NCI-H526 treated with DMSO at 0.1 percent for 48 hours (cell line): Measurements from ENCODE around the gene TGFBRAP1.
"Not testable (repeated sequence)": the region's sequence is repeated elsewhere in the genome, so short reads cannot be mapped to it uniquely, and the experiment has no call there.

Experiments used
- DNase-seq: peaks from one replicate; lab custom pipeline; 2025; lab: John Stamatoyannopoulos, UW

The TGFBRAP1 gene

GRCh38 chr2:105271393-105272045, 58.0 kb downstream of the TGFBRAP1 start:
- DNase-seq, result no peak

DNA sequence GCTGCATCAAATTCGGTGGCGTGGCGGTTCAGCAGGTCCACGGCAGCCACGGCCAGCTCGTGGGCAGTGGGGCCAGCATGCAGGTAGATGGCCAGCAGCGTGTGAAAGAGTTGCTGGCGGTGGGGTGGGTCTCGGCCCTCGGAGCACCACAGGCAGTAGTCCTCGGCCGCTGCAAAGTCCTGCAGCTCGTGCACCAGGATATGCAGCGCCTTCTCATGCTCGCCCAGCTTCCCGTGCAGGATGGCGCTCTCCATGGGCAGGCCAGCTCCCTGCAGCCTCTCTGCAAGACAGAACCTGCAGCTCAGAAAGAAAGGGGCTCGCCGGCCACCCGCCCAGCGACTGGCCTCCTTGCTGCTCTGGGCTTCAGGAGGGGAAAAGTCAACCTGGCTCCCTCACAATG, 60.1 kb downstream of the TGFBRAP1 start:
- DNase-seq, result no peak

DNA sequence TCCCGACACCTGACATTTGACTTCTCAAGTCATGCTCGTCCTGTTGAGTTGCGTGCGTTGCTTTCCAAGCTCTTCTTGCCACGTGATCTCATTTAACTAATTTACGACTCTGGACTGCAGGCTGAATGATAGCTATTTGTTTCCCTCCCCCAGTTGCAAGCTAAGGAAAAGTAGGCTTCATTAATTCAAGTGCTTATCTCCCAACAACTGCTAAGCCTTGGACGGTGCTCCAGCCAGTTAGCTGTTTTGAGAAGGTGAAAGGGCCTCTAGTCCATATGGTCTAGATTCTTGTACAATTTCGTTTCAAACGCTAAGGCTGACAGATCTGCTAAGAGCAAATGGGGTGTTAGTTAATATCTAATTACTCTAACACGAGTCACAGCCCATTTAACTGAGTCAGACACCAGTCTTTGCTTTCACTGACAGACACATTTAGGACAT, 66.9 kb downstream of the TGFBRAP1 start:
- DNase-seq, result peak; percentile 13

DNA sequence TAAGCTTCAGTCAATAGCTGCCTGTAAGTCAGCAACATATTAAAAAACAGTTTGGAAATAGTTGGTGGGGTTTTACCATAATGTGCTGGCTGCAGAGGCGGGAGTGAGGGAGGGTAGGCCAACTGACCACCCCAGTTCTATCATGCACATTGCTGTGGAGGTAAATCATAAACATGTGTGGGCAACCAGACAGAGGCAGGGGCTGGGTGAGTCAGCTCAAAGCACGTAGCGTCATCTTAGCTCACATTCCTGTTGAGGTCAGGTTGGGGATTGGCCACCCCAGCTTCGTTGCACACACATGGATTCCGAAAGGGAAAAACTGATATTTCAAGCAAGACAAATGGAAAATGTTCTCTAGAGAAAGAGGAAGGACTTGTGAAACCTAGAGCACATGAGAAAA, 68.5 kb downstream of the TGFBRAP1 start:
- no peak for DNase-seq

DNA sequence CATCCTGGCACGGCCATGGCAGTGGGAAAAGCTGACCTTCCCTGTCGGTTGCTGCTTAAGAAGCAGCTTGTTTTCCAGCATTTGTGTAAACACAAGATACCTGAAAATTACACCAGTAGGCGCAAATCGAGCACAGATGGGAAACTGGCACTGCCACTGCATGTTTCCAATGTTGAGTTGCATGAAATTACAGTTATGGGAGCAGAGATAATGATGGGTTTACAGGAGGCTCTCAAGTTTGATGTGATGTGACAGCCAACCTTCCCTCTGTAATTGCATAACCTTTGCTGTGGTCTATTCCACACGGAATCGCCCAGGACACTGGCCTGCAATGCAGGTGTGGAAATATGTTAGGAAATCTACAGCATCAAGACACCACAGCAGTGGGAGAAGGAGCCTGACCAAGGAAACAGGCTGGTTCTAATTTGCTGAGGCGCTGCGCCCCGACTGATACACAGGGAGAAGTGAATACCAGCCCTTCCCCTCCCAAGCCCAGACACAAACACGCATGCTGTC, 70.6 kb downstream of the TGFBRAP1 start:
- no peak for DNase-seq

- no peak for DNase-seq
Observed at GRCh38 chr2:105257981-105258380, 71.6 kb downstream of the TGFBRAP1 start.

DNA sequence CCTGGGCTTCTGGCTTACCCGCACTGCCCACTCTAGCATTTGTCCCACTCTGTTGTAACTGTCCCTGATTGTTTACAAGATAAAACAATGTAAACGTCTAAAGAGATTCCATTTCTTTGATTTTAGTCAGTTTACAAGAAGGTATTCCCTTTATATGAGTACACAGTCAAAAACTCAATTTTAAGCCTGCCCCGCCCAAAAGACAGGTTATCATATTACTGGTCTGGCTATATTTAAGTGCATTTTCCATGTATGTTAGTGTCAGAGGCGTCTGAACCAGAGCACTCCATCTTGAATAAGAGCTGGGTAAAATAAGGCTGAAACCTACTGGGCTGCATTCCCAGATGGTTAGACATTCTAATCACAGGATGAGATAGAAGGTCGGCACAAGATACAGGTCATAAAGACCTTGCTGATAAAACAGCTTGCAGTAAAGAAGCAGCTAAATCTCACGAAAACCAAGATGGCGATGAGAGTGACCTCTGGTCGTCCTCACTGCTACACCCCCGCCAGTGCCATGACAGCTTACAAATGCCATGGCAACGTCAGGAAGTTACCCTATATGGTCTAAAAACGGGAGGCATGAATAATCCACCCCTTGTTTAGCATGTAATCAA, 73.0 kb downstream of the TGFBRAP1 start:
- no peak for DNase-seq

DNA sequence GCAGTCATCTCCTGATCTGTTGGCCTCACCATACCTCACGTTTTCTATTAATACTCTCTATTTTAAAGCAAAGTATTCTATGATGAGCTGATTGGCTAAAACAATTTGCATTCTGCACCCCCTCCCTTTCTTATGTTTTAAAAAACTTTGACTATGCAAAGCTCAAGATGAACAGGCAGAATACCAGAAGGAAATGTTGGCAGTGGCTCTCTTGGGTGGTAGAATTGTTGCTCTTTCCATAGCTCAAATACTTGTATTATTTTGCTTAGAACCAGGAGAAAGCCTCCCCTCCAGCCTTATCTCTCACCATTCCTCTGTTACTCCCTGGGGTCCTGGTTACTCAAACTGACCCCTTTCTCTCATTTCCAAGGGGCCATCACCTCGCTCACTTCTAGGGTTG, 73.6 kb downstream of the TGFBRAP1 start:
- DNase-seq, result no peak

DNA sequence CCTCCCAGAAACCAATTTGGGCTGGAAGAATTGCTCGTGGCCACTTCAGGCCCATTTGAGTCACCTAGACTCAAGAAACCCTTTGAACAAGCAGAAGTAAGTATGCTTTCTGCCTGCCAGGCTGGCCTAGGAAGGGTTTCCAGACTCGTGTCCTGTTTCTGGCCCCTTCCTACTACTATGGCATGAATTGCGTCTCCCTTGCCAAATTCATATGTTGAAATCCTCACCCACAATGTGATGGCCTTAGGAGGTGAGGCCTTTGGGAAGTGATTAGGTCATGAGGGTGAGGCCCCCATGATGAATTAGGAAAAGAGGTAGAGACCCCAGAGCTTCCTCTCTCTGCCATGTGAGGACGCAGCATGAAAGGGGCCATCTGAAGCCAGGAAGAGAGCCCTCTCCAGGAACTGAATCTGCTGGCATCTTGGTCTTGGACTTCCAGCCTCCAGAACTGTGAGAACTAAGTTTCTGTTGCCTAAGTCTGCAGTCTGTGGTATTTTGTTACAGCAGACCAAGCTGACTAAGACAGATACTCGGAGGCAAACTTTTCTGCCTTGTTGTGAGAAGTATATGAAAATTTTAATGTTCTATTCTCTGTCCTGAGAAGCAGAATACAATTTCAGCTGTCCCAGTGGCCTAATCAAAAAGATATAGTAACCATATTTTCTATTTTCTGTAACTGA, 74.9 kb downstream of the TGFBRAP1 start:
- no peak for DNase-seq

DNA sequence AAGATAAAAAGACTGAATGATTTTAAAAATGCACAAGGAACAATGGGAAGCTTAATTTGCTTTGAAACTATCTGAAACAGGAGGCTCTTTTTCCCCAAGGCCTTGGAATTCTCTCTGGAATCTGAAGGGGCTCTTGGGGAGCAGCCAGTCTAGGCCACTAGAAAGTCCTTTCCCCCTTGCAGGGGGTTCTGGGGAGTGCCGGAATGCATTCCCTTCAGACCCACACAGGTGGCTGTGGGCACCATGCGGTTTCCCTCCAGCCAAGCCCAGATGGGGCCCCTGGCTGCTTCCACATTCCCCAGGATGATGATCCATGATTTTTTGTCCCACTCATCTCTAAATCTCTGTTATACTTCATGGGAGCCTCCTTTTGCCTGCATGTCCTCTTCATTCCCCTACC, 77.3 kb downstream of the TGFBRAP1 start:
- DNase-seq, result no peak

DNA sequence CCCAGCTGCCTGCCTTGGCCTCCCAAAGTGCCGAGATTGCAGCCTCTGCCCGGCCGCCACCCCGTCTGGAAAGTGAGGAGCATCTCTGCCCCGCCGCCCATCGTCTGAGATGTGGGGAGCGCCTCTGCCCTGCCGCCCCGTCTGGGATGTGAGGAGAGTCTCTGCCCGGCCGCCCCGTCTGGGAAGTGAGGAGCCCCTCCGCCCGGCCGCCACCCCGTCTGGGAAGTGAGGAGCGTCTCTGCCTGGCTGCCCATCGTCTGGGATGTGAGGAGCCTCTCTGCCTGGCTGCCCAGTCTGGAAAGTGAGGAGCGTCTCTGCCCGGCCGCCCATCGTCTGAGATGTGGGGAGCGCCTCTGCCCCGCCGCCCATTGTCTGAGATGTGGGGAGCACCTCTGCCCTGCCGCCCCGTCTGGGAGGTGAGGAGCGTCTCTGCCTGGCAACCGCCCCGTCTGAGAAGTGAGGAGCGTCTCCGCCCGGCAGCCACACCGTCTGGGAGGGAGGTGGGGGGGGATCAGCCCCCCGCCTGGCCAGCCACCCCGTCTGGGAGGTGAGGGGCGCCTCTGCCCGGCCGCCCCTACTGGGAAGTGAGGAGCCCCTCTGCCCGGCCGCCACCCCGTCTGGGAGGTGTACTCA, 78.4 kb downstream of the TGFBRAP1 start:
- DNase-seq, result not testable (repeated sequence)

- no peak for DNase-seq
Observed at GRCh38 chr2:105249891-105250290, 79.6 kb downstream of the TGFBRAP1 start.

DNA sequence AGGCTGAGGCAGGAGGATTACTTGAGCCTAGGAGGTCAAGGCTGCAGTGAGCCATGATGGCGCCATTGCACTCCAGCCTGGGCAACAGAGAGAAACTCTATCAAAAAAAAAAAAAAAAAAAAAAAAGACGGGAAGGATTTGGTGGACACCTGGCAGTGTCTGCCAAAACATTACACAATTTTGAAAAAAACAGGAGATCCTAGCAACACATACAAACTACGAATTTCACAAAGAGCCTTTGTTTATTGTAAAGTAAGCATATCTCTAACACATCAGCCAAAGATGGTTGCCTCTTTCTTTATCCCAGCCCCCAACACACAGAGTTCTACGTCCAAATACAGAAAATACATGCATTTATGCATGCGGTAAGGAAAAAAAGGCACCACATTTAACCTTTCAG, 80.4 kb downstream of the TGFBRAP1 start:
- no peak for DNase-seq

- no peak for DNase-seq
Observed at GRCh38 chr2:105248316-105249070, 81.0 kb downstream of the TGFBRAP1 start.

GRCh38 chr2:105244451-105244850, 85.1 kb downstream of the TGFBRAP1 start:
- no peak for DNase-seq

GRCh38 chr2:105243961-105244360, 85.6 kb downstream of the TGFBRAP1 start:
- DNase-seq, result no peak

DNA sequence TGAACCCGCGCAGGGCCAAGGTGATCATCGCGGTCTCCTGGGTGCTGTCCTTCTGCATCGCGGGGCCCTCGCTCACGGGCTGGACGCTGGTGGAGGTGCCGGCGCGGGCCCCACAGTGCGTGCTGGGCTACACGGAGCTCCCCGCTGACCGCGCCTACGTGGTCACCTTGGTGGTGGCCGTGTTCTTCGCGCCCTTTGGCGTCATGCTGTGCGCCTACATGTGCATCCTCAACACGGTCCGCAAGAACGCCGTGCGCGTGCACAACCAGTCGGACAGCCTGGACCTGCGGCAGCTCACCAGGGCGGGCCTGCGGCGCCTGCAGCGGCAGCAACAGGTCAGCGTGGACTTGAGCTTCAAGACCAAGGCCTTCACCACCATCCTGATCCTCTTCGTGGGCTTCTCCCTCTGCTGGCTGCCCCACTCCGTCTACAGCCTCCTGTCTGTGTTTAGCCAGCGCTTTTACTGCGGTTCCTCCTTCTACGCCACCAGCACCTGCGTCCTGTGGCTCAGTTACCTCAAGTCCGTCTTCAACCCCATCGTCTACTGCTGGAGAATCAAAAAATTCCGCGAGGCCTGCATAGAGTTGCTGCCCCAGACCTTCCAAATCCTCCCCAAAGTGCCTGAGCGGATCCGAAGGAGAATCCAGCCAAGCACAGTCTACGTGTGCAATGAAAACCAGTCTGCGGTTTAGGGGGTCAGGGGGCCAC, 87.1 kb downstream of the TGFBRAP1 start:
- no peak for DNase-seq

DNA sequence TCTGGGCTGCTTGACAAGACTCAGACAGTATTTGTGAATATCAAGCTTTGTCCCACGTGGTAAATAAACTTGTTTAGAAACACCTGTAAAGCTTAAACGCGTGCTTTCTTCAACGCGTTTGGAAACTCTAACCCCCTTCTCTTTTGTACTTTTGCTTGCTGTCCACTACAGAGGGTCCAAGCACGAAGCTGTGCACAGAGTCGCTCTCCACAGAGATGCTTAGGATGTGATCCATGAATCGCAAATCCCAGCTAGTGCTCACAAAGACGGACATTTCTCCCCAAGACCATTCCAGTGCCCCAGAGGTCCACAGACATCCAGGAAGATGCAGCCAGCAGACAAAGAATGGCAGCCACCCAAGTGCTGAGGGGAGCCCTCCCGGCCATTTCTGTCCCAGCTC, 88.1 kb downstream of the TGFBRAP1 start, which contains the start of gene GPR45:
Gene GPR45, plus strand, starts transcription at position 301 of the 400 bp plus-strand sequence. CDS start 116 bp downstream, outside the sequence.
- DNase-seq, result no peak

DNA sequence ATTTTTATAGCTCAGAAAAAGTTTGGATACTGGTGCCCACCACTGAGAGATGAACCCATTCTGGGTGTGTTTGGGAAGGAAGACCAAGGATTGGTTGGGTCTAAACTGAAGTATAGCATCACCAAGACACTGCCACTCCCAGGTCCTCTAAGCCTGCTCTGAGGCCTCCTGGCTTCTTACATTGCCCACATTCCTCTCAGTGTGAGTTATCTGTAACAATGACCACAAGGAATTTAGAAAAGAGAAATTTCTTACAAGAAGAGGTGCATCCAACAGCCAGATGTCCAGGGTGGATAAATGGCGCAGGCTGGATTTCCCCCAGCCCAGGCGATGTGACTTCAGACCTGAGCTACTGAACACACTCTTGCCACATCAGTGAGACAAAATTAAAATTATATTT, 89.6 kb downstream of the TGFBRAP1 start:
- no peak for DNase-seq

- no peak for DNase-seq
Observed at GRCh38 chr2:105238664-105239240, 90.8 kb downstream of the TGFBRAP1 start.
